OCI-LY7 (cell line): ENCODE results near the gene POLD2.

Experiments used
- CTCF ChIP-seq: fragments of 200-600 bp; sonication (generic); conservative IDR thresholded peaks from 2 replicates; pipeline ENCODE4 v1.5.1; 2014; ENCODE audit warnings: mild to moderate bottlenecking, antibody characterized with exemption, low read length, moderate library complexity, mixed read lengths
- EZH2phosphoT487 ChIP-seq: fragments of 200-600 bp; sonication (generic); IDR thresholded peaks from 2 replicates; pipeline ENCODE4 v1.6.1; 2018; ENCODE audit warnings: low read depth, borderline replicate concordance, mild to moderate bottlenecking, mixed run types, antibody characterized with exemption, low read length, moderate library complexity, mixed read lengths

GRCh38 chr7:44136731-44137130 lies 13.4 kb upstream of the POLD2 start:
- TF ChIP-seq CTCF (no peak), EZH2phosphoT487 (no peak)
